Measurements from ENCODE around the gene SYNPO. TPM values are rescaled to one million over a fixed set of nuclear protein-coding genes. Genes with fewer than 3 reads are reported as not detected.

The SYNPO gene
- polyA plus RNA-seq, 1 donor from 2014 or later, result not detected

GRCh38 chr5:150637245-150638052 is 3.0 kb upstream of the SYNPO start:
- Histone ChIP-seq H3K9me3 (ENCODE audit: low read length) (no peaks in the 10 kb centered on the region), H4K20me1 (ENCODE audit: insufficient read depth) (no peaks in the 10 kb centered on the region), H3K36me3 (ENCODE audit: insufficient read depth, low read length) (no peaks in the 10 kb centered on the region), H2AFZ (ENCODE audit: low read depth, low read length) (no peak overlapping the region), H3K9me2 (ENCODE audit: insufficient read depth, low read length) (no peaks in the 10 kb centered on the region), H3K9ac (ENCODE audit: low read length) (no peak overlapping the region), H3K27ac (ENCODE audit: low read length) (no peak overlapping the region), H3K27me3 (ENCODE audit: insufficient read depth, low read depth, low read length) (no peaks in the 10 kb centered on the region), H3F3A (ENCODE audit: insufficient read depth, low read length, poor library complexity, severe bottlenecking) (no peaks in the 10 kb centered on the region), H3K4me2 (ENCODE audit: low read length) (no peak overlapping the region), H3K4me3 (ENCODE audit: low read length) (no peak overlapping the region), H3K79me2 (replicated peaks; ENCODE audit: insufficient read depth, low read length) (no peaks in the 10 kb centered on the region)
- TF ChIP-seq EZH2 (IDR thresholded peaks at IDR 0.05; ENCODE audit: borderline replicate concordance, insufficient read depth, low read length, poor library complexity, severe bottlenecking) (no peak), POLR2AphosphoS5 (IDR thresholded peaks at IDR 0.05) (no peak), SMC3 (conservative IDR thresholded peaks at IDR 0.05; ENCODE audit: poor library complexity) (no peak), TAF1 (IDR thresholded peaks at IDR 0.05; ENCODE audit: low read depth) (no peak), CTCF (IDR thresholded peaks at IDR 0.05; ENCODE audit: poor library complexity, severe bottlenecking) (no peak), REST (IDR thresholded peaks at IDR 0.05; ENCODE audit: borderline replicate concordance) (no peak), RAD21 (conservative IDR thresholded peaks at IDR 0.05) (no peak), EP300 (conservative IDR thresholded peaks at IDR 0.05; ENCODE audit: poor library complexity, severe bottlenecking) (no peak), MXI1 (conservative IDR thresholded peaks at IDR 0.05; ENCODE audit: poor library complexity, severe bottlenecking) (no peak)

GRCh38 chr5:150638053-150638444 is 2.4 kb upstream of the SYNPO start:
- Histone ChIP-seq H4K20me1 (ENCODE audit: insufficient read depth) (no peaks in the 10 kb centered on the region), H3K27ac (ENCODE audit: low read length) (no peak overlapping the region), H3F3A (ENCODE audit: insufficient read depth, low read length, poor library complexity, severe bottlenecking) (no peaks in the 10 kb centered on the region), H3K36me3 (ENCODE audit: insufficient read depth, low read length) (no peaks in the 10 kb centered on the region), H3K4me2 (ENCODE audit: low read length) (no peak overlapping the region), H3K9me3 (ENCODE audit: low read length) (no peaks in the 10 kb centered on the region), H3K79me2 (replicated peaks; ENCODE audit: insufficient read depth, low read length) (no peaks in the 10 kb centered on the region), H3K9ac (ENCODE audit: low read length) (no peak overlapping the region), H3K9me2 (ENCODE audit: insufficient read depth, low read length) (no peaks in the 10 kb centered on the region), H3K27me3 (ENCODE audit: insufficient read depth, low read depth, low read length) (no peaks in the 10 kb centered on the region), H2AFZ (ENCODE audit: low read depth, low read length) (no peak overlapping the region), H3K4me3 (ENCODE audit: low read length) (no peak overlapping the region)
- TF ChIP-seq SMC3 (conservative IDR thresholded peaks at IDR 0.05; ENCODE audit: poor library complexity) (no peak), TAF1 (IDR thresholded peaks at IDR 0.05; ENCODE audit: low read depth) (no peak), CTCF (IDR thresholded peaks at IDR 0.05; ENCODE audit: poor library complexity, severe bottlenecking) (no peak), RAD21 (conservative IDR thresholded peaks at IDR 0.05) (no peak)

Data from neural cell (in vitro differentiated cells).